Epithelial cell of esophagus (primary cell): ENCODE data around the gene CNGA3.
A peak's percentile ranks its signal among the peaks of the same experiment; 100 is the strongest.
"Not testable (repeated sequence)": the region's sequence is repeated elsewhere in the genome, so short reads cannot be mapped to it uniquely, and the experiment has no call there.

ENCODE experiments used
- DNase-seq: peaks from one replicate; pipeline ENCODE4 v3.0.0; 2010; ENCODE audit warnings: low read depth
- H3K4me3 ChIP-seq: 2 replicates; pipeline ENCODE4 v1.5.1; 2011; ENCODE audit warnings: mild to moderate bottlenecking, low read length, control low read depth
- TF ChIP-seq, protein P1 (sequence below): IDR thresholded peaks from 2 replicates; pipeline ENCODE4 v1.5.1; 2011; ENCODE audit warnings: low read depth, mild to moderate bottlenecking, low read length, control low read depth, inconsistent platforms; ENCODE audit not compliant: insufficient read depth; ENCODE audit errors: missing control alignments

Gene CNGA3

DNA sequence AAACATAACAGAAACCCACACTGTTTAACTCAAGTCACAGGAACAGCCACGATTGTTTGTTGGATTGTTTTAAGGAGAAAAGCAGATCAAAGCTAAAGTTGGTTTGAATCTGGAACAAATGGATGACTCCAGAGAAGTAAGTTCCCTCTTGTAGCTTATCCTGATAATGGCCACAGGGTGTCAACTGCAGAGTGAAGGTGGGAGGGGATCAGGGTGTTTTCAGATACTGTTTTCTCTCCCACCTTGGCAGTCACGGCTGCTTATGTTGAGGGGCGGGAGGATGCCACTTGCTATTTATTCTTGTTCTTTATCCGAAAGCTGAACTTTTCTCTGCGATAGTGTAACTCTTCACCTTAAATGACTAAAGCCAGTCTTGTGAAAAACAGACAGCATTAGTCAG is 61.9 kb downstream of the CNGA3 start:
- no peak overlapping the region for H3K4me3 ChIP-seq
- DNase-seq, result no peak
- TF ChIP-seq, protein P1, sequence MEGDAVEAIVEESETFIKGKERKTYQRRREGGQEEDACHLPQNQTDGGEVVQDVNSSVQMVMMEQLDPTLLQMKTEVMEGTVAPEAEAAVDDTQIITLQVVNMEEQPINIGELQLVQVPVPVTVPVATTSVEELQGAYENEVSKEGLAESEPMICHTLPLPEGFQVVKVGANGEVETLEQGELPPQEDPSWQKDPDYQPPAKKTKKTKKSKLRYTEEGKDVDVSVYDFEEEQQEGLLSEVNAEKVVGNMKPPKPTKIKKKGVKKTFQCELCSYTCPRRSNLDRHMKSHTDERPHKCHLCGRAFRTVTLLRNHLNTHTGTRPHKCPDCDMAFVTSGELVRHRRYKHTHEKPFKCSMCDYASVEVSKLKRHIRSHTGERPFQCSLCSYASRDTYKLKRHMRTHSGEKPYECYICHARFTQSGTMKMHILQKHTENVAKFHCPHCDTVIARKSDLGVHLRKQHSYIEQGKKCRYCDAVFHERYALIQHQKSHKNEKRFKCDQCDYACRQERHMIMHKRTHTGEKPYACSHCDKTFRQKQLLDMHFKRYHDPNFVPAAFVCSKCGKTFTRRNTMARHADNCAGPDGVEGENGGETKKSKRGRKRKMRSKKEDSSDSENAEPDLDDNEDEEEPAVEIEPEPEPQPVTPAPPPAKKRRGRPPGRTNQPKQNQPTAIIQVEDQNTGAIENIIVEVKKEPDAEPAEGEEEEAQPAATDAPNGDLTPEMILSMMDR, result no peak

- no peak overlapping the region for H3K4me3 ChIP-seq
- TF ChIP-seq, protein P1, result peak; percentile 73
- peak; percentile 65 for DNase-seq
Measured at GRCh38 chr2:98412751-98413458, 66.6 kb downstream of the CNGA3 start.

DNA sequence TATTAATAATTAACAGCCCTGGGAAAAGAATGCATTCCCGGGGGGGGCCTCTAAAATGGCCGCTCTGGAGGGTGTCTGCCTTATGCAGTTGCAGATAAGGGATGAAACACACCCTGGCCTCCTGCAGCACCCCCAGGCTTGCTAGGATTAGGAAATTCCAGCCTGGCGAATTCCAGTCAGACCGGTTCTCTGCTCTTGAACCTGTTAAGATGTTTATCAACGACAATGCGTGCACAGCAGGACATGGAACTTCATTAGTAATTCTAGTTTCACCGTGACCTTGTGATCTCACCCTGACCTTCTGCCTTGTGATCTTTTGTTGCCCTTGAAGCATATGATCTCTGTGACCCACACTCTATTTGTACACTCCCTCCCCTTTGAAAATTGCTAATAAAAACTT is 68.0 kb downstream of the CNGA3 start:
- not testable (repeated sequence) for H3K4me3 ChIP-seq
- DNase-seq, result peak; percentile 16

DNA sequence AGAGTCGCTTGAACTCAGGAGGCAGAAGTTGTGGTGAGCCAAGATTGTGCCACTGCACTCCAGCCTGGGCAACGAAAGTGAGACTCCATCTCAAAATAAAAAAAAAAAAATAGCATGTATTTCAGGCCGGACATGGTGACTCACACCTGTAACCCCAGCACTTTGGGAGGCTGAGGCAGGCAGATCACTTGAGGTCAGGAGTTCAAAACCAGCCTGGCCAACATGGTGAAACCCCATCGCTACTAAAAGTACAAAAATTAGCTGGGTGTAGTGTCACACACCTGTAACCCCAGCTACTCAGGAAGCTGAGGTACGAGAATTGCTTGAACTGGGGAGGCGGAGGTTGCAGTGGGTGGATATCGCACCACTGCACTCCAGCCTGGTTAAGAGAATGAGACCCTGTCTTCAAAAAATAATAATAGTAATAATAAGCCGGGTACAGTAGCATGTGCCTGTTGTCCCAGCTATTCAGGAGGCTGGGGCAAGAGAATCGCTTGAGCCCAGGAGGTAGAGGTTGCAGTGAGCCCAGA is 69.5 kb downstream of the CNGA3 start:
- not testable (repeated sequence) for H3K4me3 ChIP-seq, DNase-seq

- DNase-seq, result peak; percentile 17
- H3K4me3 ChIP-seq, result no peak overlapping the region
- TF ChIP-seq, protein P1, result no peak
Measured at GRCh38 chr2:98416383-98417159, 70.3 kb downstream of the CNGA3 start.

DNA sequence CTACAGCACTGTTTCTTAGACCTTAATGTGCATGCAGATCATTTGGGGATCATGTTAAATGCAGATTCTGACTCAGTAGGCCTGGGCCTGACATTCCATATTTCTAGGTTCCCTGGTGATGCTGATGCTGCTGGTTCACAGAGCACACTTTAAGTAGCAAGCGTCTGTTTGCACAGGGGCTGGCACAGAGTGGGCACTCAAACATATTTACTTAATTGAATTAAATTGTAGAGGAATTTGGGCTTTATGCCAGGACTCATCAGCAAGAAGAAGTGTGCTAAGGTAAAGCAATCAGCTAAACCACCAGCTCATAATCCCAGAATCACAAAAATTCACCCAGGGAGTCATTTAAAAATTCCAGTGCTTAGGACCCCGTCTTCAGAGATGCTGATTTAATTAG is 73.3 kb downstream of the CNGA3 start:
- TF ChIP-seq, protein P1, result no peak
- no peak overlapping the region for H3K4me3 ChIP-seq
- DNase-seq, result no peak

DNA sequence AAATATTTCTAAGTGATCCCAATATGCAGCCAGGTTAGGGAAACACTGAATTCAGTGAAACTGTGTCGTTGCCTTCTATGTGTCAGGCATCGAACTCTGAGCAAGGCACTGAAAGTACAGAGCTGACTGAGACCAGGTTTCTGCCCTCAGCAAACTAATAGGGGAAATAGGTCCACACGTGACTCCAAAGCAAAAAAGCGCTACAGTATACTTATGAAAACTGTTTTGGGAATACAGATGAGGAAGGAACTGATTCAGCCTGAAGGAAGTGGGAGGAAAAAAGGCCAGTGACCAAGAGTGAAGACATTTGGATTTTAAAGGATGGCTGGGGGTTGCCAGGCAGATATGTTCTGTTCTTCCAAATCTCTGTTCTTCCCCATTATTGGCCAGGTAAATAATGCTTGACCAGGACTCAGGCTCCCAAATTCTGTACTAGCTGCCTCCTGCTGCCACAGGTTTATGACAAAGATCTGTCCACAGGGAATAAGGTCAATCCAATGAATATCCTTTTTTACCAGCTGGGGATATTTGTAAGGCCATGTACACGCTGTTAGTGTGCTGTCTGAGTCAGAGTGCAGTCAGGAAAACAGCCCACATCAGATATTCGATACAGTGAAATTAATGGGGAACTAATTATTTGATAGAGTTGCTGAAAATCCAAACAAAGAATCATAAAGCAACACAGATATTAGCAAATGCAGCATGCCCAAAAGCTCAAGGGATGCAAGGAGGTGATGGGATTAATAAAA is 73.9 kb downstream of the CNGA3 start:
- TF ChIP-seq, protein P1, result no peak
- H3K4me3 ChIP-seq, result no peak overlapping the region
- no peak for DNase-seq
